Measurements from ENCODE around the gene AK9.
"Not testable (repeated sequence)": the region's sequence is repeated elsewhere in the genome, so short reads cannot be mapped to it uniquely, and the experiment has no call there.

AK9 gene

GRCh38 chr6:109690737-109691621 is at the start of gene AK9, which contains the start of gene FIG4:
Gene AK9 (minus strand): TSS chr6:109691202. CDS start chr6:109675745, 15,457 bp downstream.
Gene FIG4 (plus strand): TSS chr6:109691296. CDS start chr6:109691436, 140 bp downstream.
- DNase-seq (ENCODE audit: low read depth in 3 of 3) = peak; percentile 81 to 92 (median 82)

DNA sequence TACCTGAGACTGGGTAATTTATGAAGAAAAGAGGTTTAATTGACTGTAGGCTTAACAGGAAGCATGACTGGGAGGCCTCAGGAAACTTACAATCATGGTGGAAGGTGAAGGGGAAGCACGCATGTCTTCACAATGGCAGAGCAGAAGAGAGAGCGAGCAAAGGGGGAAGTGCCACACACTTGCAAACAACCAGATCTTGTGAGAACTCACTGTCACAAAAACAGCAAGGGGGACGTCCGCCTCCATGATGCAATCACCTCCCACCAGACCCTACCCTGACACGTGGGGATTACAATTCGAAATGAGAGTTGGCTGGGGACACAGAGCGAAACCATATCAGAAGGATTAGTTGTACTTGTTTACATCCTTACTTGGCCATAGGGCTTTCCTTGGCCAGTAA is 49.8 kb upstream of the AK9 start:
- DNase-seq (ENCODE audit: low read depth in 3 of 3) = no peak

- DNase-seq (ENCODE audit: low read depth in 3 of 3) = no peak
Measured at GRCh38 chr6:109739686-109740085, 48.7 kb upstream of the AK9 start.

DNA sequence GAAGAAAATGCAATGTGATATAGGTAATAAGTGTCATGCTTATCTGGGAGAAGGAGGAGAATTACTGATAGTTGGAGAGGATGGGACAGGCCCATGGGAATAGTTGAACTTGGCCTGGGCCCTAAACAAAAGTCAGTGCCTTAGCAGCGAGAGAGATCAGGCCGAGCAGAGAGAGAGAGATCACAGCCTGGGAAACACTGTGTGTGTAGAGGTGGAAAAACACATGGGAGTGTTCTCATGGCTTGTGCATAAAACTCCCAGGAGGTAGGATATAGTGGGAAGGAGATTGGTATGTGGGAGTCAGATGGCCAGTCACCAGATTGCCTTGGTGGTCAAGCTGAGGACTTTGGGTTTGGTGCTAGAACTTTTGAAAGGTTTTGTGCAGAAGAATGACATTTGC is 47.7 kb upstream of the AK9 start:
- no peak for DNase-seq (ENCODE audit: low read depth in 3 of 3)

- no peak for DNase-seq (ENCODE audit: low read depth in 3 of 3)
Measured at GRCh38 chr6:109738255-109738654, 47.3 kb upstream of the AK9 start.

- DNase-seq (ENCODE audit: low read depth in 3 of 3) = no peak
Measured at GRCh38 chr6:109736273-109737025, 45.4 kb upstream of the AK9 start.

DNA sequence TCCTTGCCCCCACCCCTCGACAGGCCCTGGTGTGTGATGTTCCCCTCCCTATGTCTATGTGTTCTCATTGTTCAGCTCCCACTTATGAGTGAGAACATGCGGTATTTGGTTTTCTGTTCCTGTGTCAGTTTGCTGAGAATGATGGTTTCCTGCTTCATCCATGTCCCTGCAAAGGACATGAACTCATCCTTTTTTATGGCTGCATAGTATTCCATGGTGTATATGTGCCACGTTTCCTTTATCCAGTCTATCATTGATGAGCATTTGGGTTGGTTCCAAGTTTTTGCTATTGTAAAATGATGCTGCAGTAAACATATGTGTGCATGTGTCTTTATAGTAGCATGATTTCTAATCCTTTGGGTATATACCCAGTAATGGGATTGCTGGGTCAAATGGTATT is 34.2 kb upstream of the AK9 start:
- DNase-seq (ENCODE audit: low read depth in 3 of 3) = not testable (repeated sequence)

GRCh38 chr6:109722564-109723254 is 31.7 kb upstream of the AK9 start:
- no peak for DNase-seq (ENCODE audit: low read depth in 3 of 3)

DNA sequence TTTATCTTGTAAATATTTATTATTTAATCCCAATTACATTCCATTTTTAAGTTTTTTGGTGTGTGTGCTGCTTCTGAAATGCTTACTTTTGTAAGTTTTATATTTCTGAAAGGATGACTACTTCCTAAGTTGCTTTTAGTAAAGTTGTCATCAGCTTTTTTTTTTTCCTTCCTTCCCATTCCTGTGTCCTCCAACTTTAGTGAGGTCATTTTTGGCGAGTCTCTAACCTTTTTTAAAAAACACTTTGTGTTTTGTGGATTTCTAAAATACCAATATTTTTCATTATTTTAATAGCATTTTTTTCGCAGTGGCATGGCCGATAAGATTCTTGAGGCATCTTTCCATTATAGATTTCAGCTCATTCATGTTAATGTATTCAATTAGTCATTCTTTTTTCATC is 31.0 kb upstream of the AK9 start:
- DNase-seq (ENCODE audit: low read depth in 3 of 3) = no peak

GRCh38 chr6:109720311-109720710 is 29.3 kb upstream of the AK9 start:
- no peak for DNase-seq (ENCODE audit: low read depth in 3 of 3)

- no peak for DNase-seq (ENCODE audit: low read depth in 3 of 3)
Measured at GRCh38 chr6:109718991-109719390, 28.0 kb upstream of the AK9 start.

GRCh38 chr6:109717971-109718370 is 27.0 kb upstream of the AK9 start:
- no peak for DNase-seq (ENCODE audit: low read depth in 3 of 3)

GRCh38 chr6:109715616-109716015 is 24.6 kb upstream of the AK9 start:
- no peak for DNase-seq (ENCODE audit: low read depth in 3 of 3)

GRCh38 chr6:109714611-109715010 is 23.6 kb upstream of the AK9 start:
- DNase-seq (ENCODE audit: low read depth in 3 of 3) = no peak

GRCh38 chr6:109714166-109714565 is 23.2 kb upstream of the AK9 start:
- DNase-seq (ENCODE audit: low read depth in 3 of 3) = no peak

GRCh38 chr6:109713097-109713496 is 22.1 kb upstream of the AK9 start:
- DNase-seq (ENCODE audit: low read depth in 3 of 3) = peak in 1 of 3 experiments; percentile 4

DNA sequence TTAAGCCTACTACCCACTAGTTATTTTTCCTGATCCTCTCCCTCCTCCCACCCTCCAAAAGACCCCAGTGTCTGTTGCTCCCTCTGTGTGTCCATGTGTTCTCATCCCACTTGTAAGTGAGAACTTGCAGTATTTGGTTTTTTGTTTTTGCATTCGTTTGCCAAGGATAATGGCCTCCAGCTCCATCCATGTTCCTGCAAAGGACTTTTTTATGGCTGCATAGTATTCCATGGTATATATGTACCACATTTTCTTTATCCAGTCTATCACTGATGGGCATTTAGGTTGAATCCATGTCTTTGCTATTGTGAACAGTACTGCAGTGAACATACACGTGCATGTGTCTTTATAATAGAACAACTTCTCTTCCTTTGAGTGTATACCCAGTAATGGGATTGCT is 17.1 kb upstream of the AK9 start:
- DNase-seq (ENCODE audit: low read depth in 3 of 3) = not testable (repeated sequence)

DNA sequence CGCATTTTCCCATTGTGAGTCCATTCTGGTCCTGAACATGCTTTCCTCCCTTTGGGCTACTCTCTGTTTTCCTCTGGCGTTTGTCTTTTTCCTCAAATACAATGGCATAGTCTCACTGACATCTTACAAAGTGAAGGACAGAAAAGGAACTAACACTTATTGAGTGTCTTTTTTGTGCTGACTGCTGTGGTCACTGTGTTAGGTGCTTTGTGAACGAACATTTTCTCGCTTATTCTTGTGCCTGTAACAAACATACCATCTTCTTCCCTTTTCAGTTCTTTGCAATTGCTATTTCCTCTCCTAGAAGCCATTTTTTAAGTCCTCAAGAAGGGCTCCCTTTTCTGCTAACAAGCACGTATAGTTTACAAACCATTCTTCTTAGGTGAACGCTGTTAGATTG is 15.5 kb upstream of the AK9 start:
- no peak for DNase-seq (ENCODE audit: low read depth in 3 of 3)

DNA sequence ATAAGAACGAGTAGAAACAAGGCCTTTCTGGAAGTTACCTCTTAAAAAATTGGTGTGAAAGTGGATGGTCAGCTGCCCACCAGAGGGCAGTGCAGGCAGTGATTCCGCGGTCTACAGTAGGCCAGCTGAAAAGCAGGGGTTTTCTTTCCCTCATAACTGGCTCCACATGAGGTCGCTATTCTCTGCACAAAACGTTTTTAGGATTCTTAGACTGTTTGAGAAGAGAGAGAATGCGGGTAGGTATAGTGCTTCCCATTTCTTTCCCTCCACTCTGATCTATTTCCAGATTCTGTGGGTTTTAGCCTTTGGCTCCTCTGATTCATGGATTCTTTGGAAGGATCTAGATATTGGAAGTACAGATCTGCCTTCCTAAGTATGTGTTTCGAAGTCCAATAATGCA is 14.3 kb upstream of the AK9 start:
- peak; percentile 35 to 72 (median 52) for DNase-seq (ENCODE audit: low read depth in 3 of 3)

DNA sequence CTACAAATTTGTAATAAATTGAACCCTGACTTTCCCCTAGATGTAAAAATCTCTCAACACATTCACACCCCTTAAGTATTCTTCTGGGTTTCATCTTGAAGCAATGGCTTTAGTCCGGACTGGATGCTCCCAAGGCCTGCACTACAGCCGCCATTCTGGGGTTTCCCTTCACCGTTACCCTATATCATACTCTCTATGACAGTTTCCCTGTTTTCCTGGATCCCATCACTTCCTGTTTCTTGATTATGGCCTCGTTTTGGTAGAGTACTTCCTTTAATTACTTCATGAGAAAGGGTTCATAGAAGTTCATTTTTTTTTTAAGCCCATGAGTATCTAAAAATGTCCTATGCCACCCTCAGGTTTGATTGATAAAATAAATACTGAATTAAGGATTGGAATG is 11.8 kb upstream of the AK9 start:
- no peak for DNase-seq (ENCODE audit: low read depth in 3 of 3)

- DNase-seq (ENCODE audit: low read depth in 3 of 3) = no peak
Measured at GRCh38 chr6:109701774-109702173, 10.8 kb upstream of the AK9 start.

DNA sequence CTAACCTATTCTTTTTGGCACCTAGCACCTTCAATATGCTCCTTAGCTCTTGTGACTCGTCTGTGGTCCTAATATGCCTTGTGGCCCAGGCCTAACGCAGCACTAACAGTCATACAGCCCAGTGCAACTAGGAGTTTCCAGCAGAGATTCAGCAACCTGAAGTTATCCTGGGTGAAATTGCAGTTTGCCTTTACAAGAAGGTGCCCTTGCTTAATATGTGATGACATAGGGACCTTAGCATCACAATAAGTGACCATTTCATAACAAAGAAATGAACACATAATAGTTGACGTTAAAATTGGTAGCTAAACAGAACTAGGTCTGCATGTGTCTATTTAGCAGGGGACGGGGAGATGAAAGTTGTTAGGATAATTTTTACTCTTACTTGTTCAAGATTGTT is 10.2 kb upstream of the AK9 start:
- DNase-seq (ENCODE audit: low read depth in 3 of 3) = no peak

Data from stimulated activated CD4-positive, alpha-beta T cell treated with anti-CD3 and anti-CD28 coated beads, TNF-alpha, amount 100 ng/mL, for 24 hours (primary cell).